HG03565 (cell line): ENCODE data around the gene NEDD4L.

ENCODE experiments used
- ATAC-seq: cut with Tn5 transposase; IDR thresholded peaks from one replicate; pipeline ENCODE4 v1.9.1; 2021; ENCODE audit warnings: mild to moderate bottlenecking, moderate library complexity; ENCODE audit not compliant: unreplicated experiment

Gene NEDD4L

DNA sequence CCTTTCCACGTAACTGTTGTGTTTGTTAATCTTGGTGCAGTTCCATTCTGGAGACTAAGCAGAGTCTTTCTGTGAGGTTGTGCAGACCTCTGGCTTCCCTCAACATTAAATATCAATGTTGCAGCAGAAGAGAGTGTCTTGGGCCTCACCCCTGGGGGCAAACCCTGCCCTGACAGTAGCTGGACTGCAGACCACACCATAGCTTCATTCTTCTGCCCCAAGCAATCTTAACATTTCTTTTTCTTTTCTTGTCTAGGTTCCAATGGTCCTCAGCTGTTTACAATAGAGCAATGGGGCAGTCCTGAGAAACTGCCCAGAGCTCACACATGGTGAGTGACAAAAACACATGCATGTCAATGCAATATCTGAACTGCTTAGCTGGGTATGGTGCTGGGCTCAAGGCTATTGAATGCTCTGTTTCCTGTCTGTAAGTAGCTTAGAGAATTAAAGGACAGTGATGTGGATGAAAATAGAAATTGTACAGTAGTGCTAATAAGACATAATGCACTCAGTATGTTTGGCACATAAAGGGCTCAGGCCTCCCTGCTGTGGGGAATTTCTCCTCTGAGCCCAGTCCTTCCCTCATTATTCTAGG, 347.3 kb downstream of the NEDD4L start:
- ATAC-seq = no peak

DNA sequence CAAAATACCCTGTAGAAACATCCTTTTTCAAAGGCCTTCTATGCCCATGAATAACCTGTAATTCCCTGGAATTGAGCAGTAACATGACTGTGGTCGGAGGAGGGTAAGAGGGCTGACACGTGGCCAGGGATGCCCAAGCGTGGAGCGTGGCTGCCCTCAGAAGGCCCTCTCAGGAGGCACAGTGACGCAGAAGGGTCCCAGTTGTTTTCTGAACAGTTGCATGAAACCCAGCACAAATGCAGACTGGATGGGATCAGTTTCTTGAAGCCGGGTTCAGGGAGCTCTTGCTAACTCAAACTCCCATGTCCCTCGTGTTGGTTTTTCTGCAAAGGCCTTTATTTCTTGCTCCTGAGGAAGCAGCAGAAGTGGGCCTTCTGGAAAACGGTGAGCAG, 347.9 kb downstream of the NEDD4L start:
- no peak for ATAC-seq

DNA sequence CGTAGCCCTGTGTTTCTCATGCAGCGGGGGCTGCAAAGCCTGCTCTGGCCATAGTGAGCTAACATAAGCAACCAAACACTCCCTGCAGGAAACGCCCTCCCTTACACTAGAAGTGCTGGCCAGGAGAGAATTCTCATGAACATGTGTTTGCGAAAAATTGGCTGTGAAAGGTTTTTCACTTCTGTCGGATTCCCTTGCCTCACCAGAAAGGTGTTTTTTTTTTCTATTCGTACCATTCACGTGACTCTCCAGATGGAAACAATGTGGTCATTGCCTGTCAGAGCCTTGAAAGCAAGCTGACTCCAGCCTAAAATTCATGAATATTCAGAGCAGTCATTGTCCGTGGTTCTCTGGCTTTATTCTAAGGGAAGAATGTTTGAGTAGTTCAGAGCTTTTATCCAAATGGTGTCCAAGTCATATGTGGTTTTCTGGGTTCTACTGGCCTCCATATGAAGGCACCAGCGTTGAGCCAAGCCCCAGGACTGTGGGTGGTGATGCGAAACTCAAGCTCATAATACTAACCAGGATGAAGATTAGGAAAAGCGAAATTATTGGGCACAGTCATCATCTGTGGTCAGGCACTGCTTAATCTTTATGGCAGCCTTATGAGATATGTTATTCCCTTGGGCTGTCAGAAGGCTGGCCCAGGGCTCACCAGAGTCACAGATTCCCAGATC, 348.4 kb downstream of the NEDD4L start:
- no peak for ATAC-seq

DNA sequence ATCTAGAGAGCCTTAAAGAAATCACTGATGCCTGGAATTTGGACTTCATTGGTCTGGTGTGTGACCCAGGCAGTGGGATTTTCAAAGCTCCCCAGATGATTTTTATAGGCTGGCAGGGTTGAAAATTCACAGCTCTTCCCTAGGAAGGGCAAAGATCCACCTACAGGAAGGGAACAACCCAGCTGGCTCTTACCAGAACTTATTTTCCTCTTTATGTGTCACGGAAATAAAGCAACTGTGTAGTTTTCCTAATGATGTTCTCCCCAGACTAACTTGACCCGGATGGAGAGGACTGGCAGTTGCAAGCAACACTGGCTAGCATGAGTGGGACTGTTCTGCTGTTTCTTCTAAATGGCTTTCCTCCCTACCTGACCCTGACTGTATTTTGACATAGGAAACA, 349.3 kb downstream of the NEDD4L start:
- no peak for ATAC-seq

DNA sequence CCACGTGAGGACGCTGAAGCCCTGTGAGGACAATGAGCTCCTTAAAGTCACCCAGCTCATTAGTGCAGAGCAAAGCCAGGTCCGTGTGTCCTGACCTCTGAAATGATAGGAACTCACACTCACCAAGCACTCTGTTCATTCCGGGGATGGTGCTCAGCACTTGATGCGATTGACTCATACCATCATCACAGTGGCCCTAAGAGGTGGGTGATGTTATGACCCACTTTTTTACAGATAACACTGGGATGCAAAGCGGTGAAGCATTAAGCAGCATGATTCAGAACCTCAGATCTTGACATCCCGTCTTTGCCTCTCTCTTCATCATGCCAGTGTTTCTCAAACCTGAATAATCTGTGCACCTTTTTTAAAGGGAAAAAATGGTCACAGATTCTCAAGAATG, 350.0 kb downstream of the NEDD4L start:
- no peak for ATAC-seq

DNA sequence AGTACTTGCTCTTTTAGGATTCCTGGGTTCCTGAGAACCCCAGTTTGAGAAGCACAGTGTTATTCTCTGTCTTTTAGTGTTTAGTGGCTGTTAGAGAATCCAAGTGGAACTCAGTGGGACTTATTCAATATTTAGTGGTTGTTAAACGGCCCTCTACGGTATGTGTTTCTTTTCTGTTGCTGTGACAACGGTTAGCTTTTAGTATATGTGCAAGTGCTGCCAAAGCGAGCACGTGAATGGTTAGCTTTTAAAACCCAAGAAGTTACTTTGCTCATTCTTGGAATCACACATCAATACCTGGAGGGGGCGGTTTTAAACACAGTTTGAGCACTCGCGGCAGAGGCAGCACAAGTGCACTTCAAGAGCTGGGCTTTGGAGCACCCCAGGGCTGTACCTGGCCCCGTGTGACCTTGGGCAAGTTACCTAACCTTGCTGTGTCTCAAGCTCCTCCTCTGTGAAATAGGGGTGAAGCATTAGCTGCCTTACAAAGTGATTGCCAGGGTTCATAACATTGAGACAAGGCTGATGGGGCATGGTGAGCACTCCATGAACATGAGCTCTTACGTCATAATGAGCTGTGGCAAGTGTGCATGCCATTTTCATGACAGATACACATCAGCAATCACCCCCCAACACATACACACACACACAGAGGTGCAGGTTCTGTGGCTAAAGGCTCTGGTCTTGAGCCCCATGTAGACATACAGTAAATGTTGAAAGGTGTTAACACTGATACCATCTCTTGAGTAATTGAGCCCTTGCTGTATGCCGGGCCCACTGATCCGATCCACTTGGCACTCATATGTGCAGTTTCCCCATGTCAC, 350.8 kb downstream of the NEDD4L start:
- no peak for ATAC-seq

DNA sequence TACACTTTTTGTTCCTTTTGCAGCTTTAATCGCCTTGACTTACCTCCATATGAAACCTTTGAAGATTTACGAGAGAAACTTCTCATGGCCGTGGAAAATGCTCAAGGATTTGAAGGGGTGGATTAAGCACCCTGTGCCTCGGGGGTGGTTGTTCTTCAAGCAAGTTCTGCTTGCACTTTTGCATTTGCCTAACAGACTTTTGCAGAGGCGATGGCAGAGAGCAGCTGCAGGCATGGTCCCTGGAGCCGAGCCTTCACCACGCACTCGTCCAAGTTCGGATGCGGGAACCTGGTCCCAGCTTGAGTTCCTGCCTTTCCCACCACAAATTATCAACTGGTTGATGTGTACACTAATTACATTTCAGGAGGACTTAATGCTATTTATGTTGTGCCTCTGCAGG, 352.1 kb downstream of the NEDD4L start:
- ATAC-seq = no peak

DNA sequence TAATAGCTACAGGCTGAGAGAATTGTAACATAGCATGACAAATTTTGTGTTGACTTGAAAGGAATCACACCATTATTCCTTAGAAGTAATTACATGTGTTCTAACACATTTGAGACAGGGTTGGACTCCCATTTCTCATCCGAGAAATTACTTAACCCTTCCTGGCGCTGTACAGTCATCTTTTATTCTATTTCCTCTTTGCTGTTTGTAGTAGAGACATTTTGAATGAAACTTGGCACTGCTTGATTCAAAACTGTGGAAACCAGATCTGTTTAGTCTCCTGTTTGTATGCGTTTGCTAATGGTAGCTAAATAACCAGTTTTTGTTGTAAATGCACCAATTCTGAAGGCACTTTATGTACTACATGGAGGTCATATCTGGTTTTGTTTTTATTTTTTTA, 352.9 kb downstream of the NEDD4L start:
- no peak for ATAC-seq

DNA sequence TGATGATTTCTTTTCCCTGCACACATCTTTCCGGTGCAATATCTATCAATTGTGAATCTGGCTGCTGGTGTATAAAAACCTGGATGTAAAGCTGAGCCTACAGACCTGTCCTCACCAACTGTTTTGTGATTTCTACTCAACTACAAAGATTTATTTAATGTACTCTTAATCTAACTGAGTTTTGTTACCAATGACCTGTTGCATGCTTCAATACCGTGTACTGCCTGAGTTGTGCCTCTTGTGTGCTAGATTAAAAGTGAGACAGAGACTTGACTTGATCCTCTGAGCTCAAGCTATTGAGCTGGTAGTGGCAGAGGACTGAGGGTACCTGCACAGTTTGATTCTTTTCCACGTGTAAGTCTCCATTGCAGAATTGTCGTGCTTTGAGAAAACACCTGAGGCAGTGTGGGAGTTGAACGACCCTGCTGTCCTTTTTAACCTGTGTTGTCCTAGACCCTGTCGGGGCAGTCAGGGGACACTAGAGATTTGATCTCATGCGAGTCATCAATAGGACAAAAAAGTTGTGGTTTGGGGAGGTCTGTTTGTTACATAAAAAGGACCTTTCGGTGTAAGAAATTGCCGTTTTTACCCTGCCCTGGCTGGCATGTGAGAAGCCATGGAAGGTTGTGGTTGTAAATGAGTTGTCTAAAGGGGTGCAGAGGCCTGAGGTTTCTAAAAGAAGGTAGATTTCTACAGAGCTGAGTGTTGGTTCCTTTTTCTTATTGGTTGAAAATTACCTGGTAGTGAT, 353.5 kb downstream of the NEDD4L start:
- no peak for ATAC-seq

DNA sequence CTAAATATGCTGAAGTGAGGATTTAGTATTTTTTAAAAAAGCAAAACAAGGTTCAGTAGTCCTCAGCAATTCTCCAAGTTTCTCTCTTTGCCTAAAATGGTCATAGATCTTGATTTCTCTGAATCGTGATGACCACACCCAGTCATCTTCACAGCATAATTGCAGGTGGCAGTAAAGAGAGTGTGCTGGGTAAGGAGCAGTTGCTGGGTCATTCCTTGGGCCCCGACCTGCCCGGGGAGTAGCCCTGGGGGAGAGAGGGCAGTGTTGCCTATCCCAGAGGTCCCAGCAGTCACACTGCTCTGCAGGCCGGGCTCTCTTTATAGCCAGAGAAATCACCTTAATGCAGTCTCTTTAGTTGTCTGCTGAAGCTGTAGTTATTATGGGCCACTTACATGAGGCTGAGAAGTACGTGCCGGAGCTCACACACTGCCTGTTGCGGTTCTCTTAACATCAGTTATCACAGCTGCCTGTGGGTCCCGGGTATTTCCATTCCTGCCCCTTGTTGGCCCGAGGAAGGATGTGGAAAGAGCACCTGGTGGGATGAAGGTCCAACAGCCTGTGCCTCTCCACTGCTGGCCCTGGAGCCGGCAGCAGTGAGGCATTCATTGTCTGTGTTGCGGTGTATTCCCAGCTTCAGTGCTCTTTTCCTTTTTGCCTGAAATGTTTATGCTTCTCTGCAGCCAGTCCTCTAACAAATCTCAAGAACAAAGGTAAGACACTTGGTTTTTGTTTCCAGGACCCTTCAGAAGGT, 354.8 kb downstream of the NEDD4L start:
- ATAC-seq = no peak

DNA sequence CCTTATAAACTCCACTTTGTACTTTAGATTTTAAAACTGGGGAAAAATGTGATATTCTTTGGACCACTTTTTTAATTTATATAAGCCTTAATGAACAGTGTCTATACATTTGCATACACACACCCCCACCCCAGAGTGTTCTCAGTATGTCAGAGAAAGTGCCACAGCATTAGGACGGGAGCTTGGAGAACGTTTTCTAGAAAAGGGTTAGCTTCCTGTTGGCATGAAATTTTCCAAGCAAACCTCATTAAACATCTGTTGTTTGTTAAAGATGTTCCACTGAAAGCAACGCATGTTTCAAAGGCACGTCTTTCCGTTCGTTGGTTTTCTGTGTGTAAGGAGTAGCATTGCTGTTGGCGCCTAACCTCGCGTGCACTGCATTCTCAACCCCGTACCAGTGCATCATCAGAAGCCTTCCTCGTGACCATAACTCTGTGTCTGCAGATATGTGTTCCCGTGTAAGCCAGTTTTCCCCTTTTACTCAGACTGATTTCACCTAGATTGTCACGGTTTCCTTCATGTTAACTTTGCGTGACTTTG, 356.4 kb downstream of the NEDD4L start:
- ATAC-seq = no peak

DNA sequence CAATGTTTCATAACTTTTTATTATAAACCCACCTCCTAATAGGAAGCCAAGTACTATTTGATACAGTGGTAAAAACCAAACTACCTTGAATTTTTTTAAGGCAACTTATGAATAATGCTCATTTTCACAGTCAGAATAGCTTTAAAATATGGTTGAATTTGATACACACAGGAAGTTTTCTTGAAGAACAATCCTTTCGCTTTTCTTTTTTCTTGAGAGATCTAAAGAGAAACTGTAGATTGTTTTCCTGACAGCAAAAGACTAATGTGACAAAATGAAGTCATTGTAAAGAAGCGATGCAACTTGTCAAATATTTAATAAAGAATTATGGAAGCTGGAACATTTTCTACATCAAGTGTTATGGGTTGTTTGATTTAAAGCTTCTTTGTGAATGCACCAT, 357.2 kb downstream of the NEDD4L start:
- ATAC-seq = no peak

DNA sequence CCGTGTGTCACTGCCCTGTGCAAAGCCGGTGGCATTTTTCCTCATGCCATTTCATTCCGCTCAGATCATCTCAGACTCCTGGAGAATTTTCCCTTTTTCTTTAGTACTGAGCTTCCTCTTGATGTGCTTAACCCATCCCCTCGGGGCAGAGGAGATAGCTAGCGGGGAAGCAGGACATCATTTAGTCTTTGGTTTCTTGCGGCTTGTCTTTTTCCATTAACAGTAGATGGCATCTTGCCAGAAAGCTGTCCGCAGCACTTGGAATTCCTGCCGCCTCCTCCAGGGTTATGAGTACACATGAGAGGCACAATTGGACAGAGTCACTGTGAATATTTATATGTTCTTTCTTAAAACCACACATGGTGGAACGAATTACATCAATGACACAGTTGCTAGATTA, 358.2 kb downstream of the NEDD4L start:
- no peak for ATAC-seq

DNA sequence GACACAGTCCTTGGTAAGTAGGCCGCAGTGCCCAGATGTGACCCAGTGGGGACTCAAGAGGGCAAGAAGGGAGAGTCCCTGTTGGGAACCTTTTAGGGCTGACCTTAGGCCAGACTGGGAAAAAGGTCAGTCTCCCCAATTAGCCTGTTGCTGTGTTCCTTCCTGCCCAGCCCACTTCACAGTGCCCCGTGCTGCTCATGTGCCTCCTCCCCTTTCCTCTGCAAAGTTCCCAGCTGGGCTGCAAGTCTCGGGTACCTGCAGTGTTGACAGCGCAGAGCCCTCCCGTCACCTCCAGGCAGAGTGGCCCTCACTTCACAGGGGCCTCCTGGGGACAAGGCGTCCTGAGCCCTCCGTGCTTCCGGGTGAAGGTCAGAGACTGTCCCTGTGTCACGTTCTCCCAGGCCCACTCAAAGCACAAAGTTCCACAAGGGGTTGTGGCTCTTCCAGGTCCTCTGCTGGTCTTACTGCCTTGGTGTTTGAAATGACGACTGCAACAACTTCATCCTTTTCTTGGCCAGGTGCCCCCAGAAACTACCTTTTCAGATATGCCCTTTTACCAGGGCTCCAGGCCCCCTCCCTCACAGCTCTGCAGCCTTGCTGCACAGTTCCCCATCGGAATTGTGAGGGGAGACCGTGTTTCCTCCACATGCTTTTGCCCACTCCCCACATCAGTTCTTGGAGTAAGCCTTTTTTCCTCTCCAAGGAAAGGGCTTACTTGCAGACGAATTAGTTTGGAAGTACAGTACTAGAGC, 359.1 kb downstream of the NEDD4L start:
- no peak for ATAC-seq

DNA sequence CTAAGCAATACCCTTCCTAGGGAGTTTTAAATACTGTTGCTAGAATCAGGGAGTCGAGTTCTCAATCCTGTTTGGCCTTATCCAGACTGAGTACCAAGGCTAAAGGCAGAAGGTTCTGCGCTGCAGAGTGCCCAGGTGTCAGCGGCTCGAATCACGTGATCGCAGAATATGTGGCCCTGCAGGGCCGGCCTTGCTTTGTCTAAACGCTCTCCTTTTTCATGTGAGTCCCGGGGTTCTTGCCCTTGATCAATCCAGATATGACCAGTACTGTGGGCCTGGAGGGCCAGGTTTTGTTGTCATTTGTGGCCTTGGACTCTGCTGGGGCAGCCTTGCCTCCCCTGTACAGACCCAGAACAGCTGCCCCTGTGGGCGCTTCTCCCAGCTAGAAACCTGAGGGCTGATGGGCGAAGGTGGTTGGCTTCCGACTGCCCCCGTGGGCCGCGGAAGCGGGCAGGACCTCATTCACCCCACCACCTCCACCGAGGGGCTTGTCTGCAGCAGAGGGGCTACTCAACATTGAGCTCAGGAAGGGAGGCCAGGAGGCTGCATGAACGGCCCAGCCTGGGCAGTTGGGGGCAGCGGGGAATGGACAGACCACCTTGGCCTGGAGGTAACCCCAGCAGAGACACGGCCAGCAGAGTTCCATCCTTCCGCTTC, 359.9 kb downstream of the NEDD4L start:
- ATAC-seq = no peak

DNA sequence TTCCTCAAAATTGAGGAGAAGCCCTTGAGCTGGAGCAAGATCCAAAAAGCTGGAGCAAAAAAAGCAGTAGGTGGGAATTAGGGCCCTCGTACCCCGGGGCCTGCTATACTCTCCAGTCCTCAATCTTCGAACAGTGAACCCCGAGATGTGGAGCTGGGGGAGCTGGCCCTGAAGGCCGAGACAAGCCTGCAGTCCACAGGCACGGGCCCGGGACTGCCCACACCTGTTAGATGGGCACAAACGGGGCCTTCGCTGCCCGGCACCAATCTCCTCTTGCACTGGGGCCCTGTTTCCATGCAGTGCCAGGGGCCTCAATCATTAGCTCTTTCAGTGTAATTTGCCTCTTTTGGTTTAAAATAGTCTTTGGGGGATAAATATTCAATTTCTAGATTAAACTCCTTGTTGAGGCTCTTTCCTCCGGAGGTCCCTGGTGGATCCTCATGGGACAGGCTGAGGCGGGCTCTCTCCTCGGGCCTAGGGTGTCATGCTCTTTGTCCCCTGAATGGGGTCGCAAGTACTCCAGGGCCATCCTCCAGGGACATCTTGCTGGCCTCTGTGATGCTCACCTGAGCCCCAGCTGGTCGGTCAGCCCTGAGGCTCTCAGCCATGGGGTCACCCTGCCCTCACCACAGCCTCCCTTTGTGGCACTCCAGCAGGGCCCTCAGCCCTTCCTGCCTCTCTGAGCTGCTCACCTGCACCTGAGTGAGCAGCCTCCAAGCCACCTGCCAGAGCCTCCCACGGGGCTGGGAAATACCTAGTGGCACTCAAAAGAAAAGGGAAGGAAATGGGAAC, 361.3 kb downstream of the NEDD4L start:
- no peak for ATAC-seq

DNA sequence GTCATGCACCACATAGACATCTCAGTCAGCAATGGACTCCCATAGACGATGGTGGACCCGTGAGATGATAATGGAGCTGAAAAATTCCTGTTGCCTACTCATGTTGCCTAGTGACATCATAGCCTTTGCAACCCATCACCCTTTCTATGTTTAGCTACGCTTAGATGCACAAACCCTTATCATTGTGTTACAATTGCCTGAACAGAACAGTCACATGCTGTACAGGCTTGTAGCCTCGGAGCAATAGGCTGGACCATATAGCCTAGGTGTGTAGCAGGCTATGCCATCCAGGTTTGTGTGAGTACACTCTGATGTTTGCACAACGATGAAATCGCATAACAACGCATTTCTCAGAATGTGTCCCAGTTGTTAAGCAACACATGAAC, 363.2 kb downstream of the NEDD4L start:
- no peak for ATAC-seq

DNA sequence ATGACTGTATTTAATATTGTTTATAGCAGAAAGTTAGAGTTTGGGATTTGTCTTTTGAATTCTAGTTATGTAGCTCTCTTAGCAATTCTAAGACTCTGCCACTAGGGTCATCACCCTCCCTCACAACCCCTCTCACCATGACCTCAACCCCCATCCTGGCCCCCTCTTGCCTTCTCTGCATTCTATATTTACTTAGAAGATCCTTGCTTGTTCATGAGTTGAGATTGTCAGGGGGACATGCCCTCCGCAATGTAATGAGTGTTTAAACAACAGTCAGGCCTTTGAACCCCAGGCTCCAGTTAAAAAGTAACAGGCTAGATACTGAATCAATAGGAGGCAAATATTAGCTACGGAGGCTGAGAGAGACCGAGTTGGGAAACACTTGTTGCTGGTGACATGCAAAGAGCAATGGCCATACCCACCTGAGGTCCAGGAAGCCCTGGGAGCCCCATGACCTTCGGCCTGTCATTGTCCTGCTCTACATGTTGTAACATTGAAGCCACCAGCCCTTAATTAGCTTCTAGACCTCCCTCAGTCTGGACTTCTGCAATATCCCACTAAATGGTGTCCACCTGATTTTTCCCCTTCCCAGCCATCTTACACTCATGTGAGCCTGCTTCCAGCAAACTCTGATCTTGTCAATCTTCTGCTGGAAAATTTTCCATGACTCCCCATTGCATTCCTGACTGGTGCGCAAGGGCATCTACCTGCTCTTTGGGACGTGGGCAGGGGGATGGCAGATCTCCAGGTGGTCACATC, 363.8 kb downstream of the NEDD4L start:
- ATAC-seq = no peak
